ENCODE measurements around the gene CCZ1.
A peak's percentile ranks its signal among the peaks of the same experiment; 100 is the strongest.

CCZ1 gene

GRCh38 chr7:5867060-5867459, 31.5 kb upstream of the CCZ1 start:
- TF ChIP-seq TSHZ2 (CRISPR knock-in tag; IDR thresholded peaks at IDR 0.05) (no peak), ZNF565 (CRISPR knock-in tag; conservative IDR thresholded peaks at IDR 0.05; ENCODE audit: low read depth) (no peak), ESRRG (CRISPR knock-in tag; IDR thresholded peaks at IDR 0.05) (no peak), ZFP3 (CRISPR knock-in tag; IDR thresholded peaks at IDR 0.05) (no peak), ZNF70 (CRISPR knock-in tag; IDR thresholded peaks at IDR 0.05) (no peak), ZC3H10 (CRISPR knock-in tag; IDR thresholded peaks at IDR 0.05) (no peak), GLIS3 (CRISPR knock-in tag; IDR thresholded peaks at IDR 0.05) (no peak), SNAI2 (CRISPR knock-in tag; IDR thresholded peaks at IDR 0.05) (no peak), RARB (CRISPR knock-in tag; IDR thresholded peaks at IDR 0.05) (no peak), OSR1 (CRISPR knock-in tag; IDR thresholded peaks at IDR 0.05) (no peak), PATZ1 (CRISPR knock-in tag; IDR thresholded peaks at IDR 0.05; ENCODE audit: borderline replicate concordance) (no peak), CSRNP3 (CRISPR knock-in tag; IDR thresholded peaks at IDR 0.05) (no peak), ARNTL (CRISPR knock-in tag; IDR thresholded peaks at IDR 0.05; ENCODE audit: borderline replicate concordance, low read depth) (no peak), ISL1 (CRISPR knock-in tag; IDR thresholded peaks at IDR 0.05) (no peak), BACH2 (CRISPR knock-in tag; IDR thresholded peaks at IDR 0.05; ENCODE audit: borderline replicate concordance) (no peak), CSDC2 (CRISPR knock-in tag; IDR thresholded peaks at IDR 0.05) (no peak)
- ATAC-seq: no peak

- peak; percentile 29; the same call in 2 of the 3 replicates for ATAC-seq
These were observed 29.6 kb upstream of the CCZ1 start for GRCh38 chr7:5868928-5869341.

GRCh38 chr7:5869691-5870090, 28.8 kb upstream of the CCZ1 start:
- no peak for ATAC-seq
- TF ChIP-seq ISL1 (CRISPR knock-in tag; IDR thresholded peaks at IDR 0.05) (no peak), CREB5 (CRISPR knock-in tag; IDR thresholded peaks at IDR 0.05; ENCODE audit: low read depth) (no peak), ZNF565 (CRISPR knock-in tag; conservative IDR thresholded peaks at IDR 0.05; ENCODE audit: low read depth) (no peak), CSDC2 (CRISPR knock-in tag; IDR thresholded peaks at IDR 0.05) (no peak), OSR1 (CRISPR knock-in tag; IDR thresholded peaks at IDR 0.05) (no peak), RARB (CRISPR knock-in tag; IDR thresholded peaks at IDR 0.05) (no peak), TCF4 (CRISPR knock-in tag; IDR thresholded peaks at IDR 0.05; ENCODE audit: borderline replicate concordance) (no peak), TOX (CRISPR knock-in tag; IDR thresholded peaks at IDR 0.05; ENCODE audit: borderline replicate concordance) (no peak)

- no peak for ATAC-seq
- no peak for TF ChIP-seq TOX (CRISPR knock-in tag; IDR thresholded peaks at IDR 0.05; ENCODE audit: borderline replicate concordance)
- TF ChIP-seq CSDC2 (CRISPR knock-in tag; IDR thresholded peaks at IDR 0.05): no peak
- no peak for TF ChIP-seq OSR1 (CRISPR knock-in tag; IDR thresholded peaks at IDR 0.05)
- TF ChIP-seq PPARA (CRISPR knock-in tag; IDR thresholded peaks at IDR 0.05; ENCODE audit: borderline replicate concordance): no peak
- no peak for TF ChIP-seq ZNF70 (CRISPR knock-in tag; IDR thresholded peaks at IDR 0.05)
- TF ChIP-seq ZNF565 (CRISPR knock-in tag; conservative IDR thresholded peaks at IDR 0.05; ENCODE audit: low read depth): no peak
- no peak for TF ChIP-seq SNAI2 (CRISPR knock-in tag; IDR thresholded peaks at IDR 0.05)
- TF ChIP-seq TCF4 (CRISPR knock-in tag; IDR thresholded peaks at IDR 0.05; ENCODE audit: borderline replicate concordance): no peak
- no peak for TF ChIP-seq ZC3H10 (CRISPR knock-in tag; IDR thresholded peaks at IDR 0.05)
- no peak for TF ChIP-seq PATZ1 (CRISPR knock-in tag; IDR thresholded peaks at IDR 0.05; ENCODE audit: borderline replicate concordance)
- TF ChIP-seq GLIS3 (CRISPR knock-in tag; IDR thresholded peaks at IDR 0.05): no peak
- no peak for TF ChIP-seq ISL1 (CRISPR knock-in tag; IDR thresholded peaks at IDR 0.05)
- no peak for TF ChIP-seq TSHZ2 (CRISPR knock-in tag; IDR thresholded peaks at IDR 0.05)
- no peak for TF ChIP-seq BACH2 (CRISPR knock-in tag; IDR thresholded peaks at IDR 0.05; ENCODE audit: borderline replicate concordance)
- TF ChIP-seq ZNF8 (CRISPR knock-in tag; IDR thresholded peaks at IDR 0.05): no peak
- no peak for TF ChIP-seq ESRRG (CRISPR knock-in tag; IDR thresholded peaks at IDR 0.05)
- TF ChIP-seq ZFP30 (CRISPR knock-in tag; IDR thresholded peaks at IDR 0.05): no peak
These were observed 28.2 kb upstream of the CCZ1 start for GRCh38 chr7:5870311-5870710.
